ENCODE results near the gene NFATC2IP.
"Not testable (repeated sequence)": the region's sequence is repeated elsewhere in the genome, so short reads cannot be mapped to it uniquely, and the experiment has no call there.

NFATC2IP gene

DNA sequence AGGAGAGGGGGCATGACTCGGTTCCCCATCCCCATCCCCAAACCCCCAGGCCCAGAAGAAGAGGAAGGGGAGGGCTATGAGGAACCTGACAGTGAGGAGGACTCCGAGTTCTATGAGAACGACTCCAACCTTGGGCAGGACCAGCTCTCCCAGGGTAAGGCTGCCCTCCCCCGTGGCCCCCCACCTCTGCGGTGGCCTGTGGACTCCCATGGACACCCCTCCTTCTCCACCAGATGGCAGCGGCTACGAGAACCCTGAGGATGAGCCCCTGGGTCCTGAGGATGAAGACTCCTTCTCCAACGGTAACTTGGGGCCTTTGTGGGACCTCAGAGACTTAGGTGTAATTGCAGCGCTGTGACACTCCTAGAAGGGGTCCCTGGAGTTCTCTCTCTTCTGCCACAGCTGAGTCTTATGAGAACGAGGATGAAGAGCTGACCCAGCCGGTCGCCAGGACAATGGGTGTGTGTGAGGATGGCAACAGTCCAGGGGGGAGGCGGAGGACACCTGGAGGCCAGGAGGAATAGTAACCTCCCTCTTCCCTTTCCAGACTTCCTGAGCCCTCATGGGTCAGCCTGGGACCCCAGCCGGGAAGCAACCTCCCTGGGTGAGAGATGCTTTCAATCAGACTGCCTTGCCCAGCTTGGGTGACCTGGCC is 13.4 kb upstream of the NFATC2IP start:
- Histone ChIP-seq H3K27me3 (ENCODE audit: control insufficient read depth, insufficient read depth, low read length) (no peaks in the 10 kb centered on the region), H3K4me1 (ENCODE audit: control insufficient read depth, insufficient read depth, low read length) (no peaks in the 10 kb centered on the region; the same call in 1 of the 2 replicates), H3K9me3 (ENCODE audit: control insufficient read depth, insufficient read depth, low read length) (no peaks in the 10 kb centered on the region), H3K4me3 (ENCODE audit: low read length) (no peak overlapping the region), H3K27ac (ENCODE audit: low read length) (no peak overlapping the region), H3K36me3 (ENCODE audit: control insufficient read depth, insufficient read depth, low read length) (no peaks in the 10 kb centered on the region)
- no peak for DNase-seq (ENCODE audit: low read depth, low spot score)
- no CpG with 5 or more reads among the region's 14 CpGs for WGBS (ENCODE audit: insufficient coverage, insufficient read length)

DNA sequence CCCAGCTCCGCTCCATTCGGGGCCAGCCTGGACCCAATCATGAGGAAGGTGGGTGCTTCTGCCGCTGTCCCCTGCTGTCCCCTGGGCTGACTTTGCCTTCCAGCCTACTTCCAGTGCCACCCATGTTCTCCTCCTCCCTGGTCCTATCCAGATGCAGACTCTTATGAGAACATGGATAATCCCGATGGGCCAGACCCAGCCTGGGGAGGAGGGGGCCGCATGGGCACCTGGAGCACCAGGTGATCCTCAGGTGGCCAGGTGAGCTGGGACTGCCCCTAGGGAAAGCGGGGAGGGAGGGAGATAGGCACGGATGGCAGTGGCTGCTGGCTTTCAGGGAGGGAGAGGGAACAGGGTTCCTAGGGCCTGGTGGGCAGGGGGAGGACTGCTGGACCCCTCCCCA is 12.0 kb upstream of the NFATC2IP start:
- Histone ChIP-seq H3K36me3 (ENCODE audit: control insufficient read depth, insufficient read depth, low read length) (no peaks in the 10 kb centered on the region), H3K4me3 (ENCODE audit: low read length) (no peak overlapping the region), H3K9me3 (ENCODE audit: control insufficient read depth, insufficient read depth, low read length) (no peaks in the 10 kb centered on the region), H3K27me3 (ENCODE audit: control insufficient read depth, insufficient read depth, low read length) (no peaks in the 10 kb centered on the region), H3K4me1 (ENCODE audit: control insufficient read depth, insufficient read depth, low read length) (no peaks in the 10 kb centered on the region; the same call in 1 of the 2 replicates), H3K27ac (ENCODE audit: low read length) (no peak overlapping the region)
- DNase-seq (ENCODE audit: low read depth, low spot score): no peak
- WGBS (ENCODE audit: insufficient coverage, insufficient read length): no CpG with 5 or more reads among the region's 7 CpGs

- DNase-seq (ENCODE audit: low read depth, low spot score); H3K27me3 ChIP-seq (ENCODE audit: control insufficient read depth, insufficient read depth, low read length); H3K27ac ChIP-seq (ENCODE audit: low read length); H3K9me3 ChIP-seq (ENCODE audit: control insufficient read depth, insufficient read depth, low read length); H3K4me3 ChIP-seq (ENCODE audit: low read length); H3K36me3 ChIP-seq (ENCODE audit: control insufficient read depth, insufficient read depth, low read length); H3K4me1 ChIP-seq (ENCODE audit: control insufficient read depth, insufficient read depth, low read length): not testable (repeated sequence)
- no CpG with 5 or more reads among the region's 7 CpGs for WGBS (ENCODE audit: insufficient coverage, insufficient read length)
These were observed 10.9 kb upstream of the NFATC2IP start for GRCh38 chr16:28939825-28940224.

- DNase-seq (ENCODE audit: low read depth, low spot score): no peak
- H3K4me1 ChIP-seq (ENCODE audit: control insufficient read depth, insufficient read depth, low read length): 0 out of 2 replicates have a peak, but pooled peaks cover 1% of the 10 kb centered on the region
- no peaks in the 10 kb centered on the region for H3K27me3 ChIP-seq (ENCODE audit: control insufficient read depth, insufficient read depth, low read length)
- no peaks in the 10 kb centered on the region for H3K36me3 ChIP-seq (ENCODE audit: control insufficient read depth, insufficient read depth, low read length)
- H3K4me3 ChIP-seq (ENCODE audit: low read length): no peak overlapping the region
- H3K9me3 ChIP-seq (ENCODE audit: control insufficient read depth, insufficient read depth, low read length): no peaks in the 10 kb centered on the region
- no peak overlapping the region for H3K27ac ChIP-seq (ENCODE audit: low read length)
These were observed 7.5 kb upstream of the NFATC2IP start for GRCh38 chr16:28943281-28943680.

GRCh38 chr16:28946681-28947080 is 4.1 kb upstream of the NFATC2IP start:
- no peak for DNase-seq (ENCODE audit: low read depth, low spot score)
- Histone ChIP-seq H3K36me3 (ENCODE audit: control insufficient read depth, insufficient read depth, low read length) (no peaks in the 10 kb centered on the region), H3K9me3 (ENCODE audit: control insufficient read depth, insufficient read depth, low read length) (no peaks in the 10 kb centered on the region), H3K4me1 (ENCODE audit: control insufficient read depth, insufficient read depth, low read length) (0 out of 2 replicates have a peak, but pooled peaks cover 1% of the 10 kb centered on the region), H3K27ac (ENCODE audit: low read length) (no peak overlapping the region), H3K4me3 (ENCODE audit: low read length) (no peak overlapping the region), H3K27me3 (ENCODE audit: control insufficient read depth, insufficient read depth, low read length) (no peaks in the 10 kb centered on the region)
- WGBS (ENCODE audit: insufficient coverage, insufficient read length): no CpG with 5 or more reads among the region's 4 CpGs

- DNase-seq (ENCODE audit: low read depth, low spot score): no peak
- Histone ChIP-seq H3K27me3 (ENCODE audit: control insufficient read depth, insufficient read depth, low read length) (no peaks in the 10 kb centered on the region), H3K9me3 (ENCODE audit: control insufficient read depth, insufficient read depth, low read length) (no peaks in the 10 kb centered on the region), H3K36me3 (ENCODE audit: control insufficient read depth, insufficient read depth, low read length) (peaks cover 13% of the 10 kb centered on the region; the same call in 1 of the 2 replicates), H3K4me1 (ENCODE audit: control insufficient read depth, insufficient read depth, low read length) (no peaks in the 10 kb centered on the region), H3K27ac (ENCODE audit: low read length) (no peak overlapping the region), H3K4me3 (ENCODE audit: low read length) (peak overlapping the region; percentile 94)
- WGBS (ENCODE audit: insufficient coverage, insufficient read length): no CpG with 5 or more reads among the region's 17 CpGs
These were observed 740 bp downstream of the NFATC2IP start for GRCh38 chr16:28951410-28951943.

DNA sequence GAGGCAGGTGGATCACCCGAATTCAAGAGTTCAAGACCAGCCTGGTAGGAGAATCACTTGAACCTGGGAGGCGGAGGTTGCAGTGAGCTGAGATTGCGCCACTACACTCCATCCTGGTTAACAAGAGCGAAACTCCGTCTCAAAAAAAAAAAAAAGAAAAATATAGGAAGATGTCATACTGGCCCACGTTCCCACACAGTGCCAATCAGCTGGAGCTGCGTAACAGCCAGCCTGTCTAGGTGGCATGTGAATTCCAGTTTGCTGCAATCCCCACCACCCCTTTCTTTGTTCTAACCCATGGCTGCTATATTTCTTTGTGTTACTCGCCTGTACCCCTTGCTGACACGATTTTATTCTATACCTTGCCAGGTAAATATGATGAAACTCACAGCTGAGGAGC is 7.5 kb downstream of the NFATC2IP start:
- no CpG with 5 or more reads among the region's 9 CpGs for WGBS (ENCODE audit: insufficient coverage, insufficient read length)
- H3K36me3 ChIP-seq (ENCODE audit: control insufficient read depth, insufficient read depth, low read length): peaks cover 40% of the 10 kb centered on the region

DNA sequence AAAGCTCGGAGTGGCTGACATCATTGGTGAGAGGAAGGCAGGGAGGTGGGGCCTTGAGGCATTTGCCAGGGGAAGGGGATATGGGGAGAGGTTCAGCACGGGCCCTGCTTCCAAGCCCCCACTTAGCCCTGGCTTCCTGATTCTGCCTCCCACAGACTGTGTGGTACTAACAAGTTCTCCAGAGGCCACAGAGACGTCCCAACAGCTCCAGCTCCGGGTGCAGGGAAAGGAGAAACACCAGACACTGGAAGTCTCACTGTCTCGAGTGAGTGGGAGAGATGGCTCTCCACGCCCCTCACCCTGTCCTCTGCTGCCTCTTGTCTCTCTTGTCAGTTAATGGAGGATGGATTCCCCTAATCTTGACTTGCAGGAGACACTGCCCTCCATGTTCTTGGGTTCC is 8.1 kb downstream of the NFATC2IP start:
- H3K36me3 ChIP-seq (ENCODE audit: control insufficient read depth, insufficient read depth, low read length): peaks cover 45% of the 10 kb centered on the region
- WGBS (ENCODE audit: insufficient coverage, insufficient read length): no CpG with 5 or more reads among the region's 6 CpGs
- no peaks in the 10 kb centered on the region for H3K9me3 ChIP-seq (ENCODE audit: control insufficient read depth, insufficient read depth, low read length)
- DNase-seq (ENCODE audit: low read depth, low spot score): no peak
- no peak overlapping the region for H3K4me3 ChIP-seq (ENCODE audit: low read length)
- no peaks in the 10 kb centered on the region for H3K4me1 ChIP-seq (ENCODE audit: control insufficient read depth, insufficient read depth, low read length)
- no peaks in the 10 kb centered on the region for H3K27me3 ChIP-seq (ENCODE audit: control insufficient read depth, insufficient read depth, low read length)
- no peak overlapping the region for H3K27ac ChIP-seq (ENCODE audit: low read length)

More for the DNA sequence above, 7.5 kb downstream of the NFATC2IP start:
- DNase-seq (ENCODE audit: low read depth, low spot score): no peak
- Histone ChIP-seq H3K27ac (ENCODE audit: low read length) (no peak overlapping the region), H3K4me1 (ENCODE audit: control insufficient read depth, insufficient read depth, low read length) (no peaks in the 10 kb centered on the region), H3K27me3 (ENCODE audit: control insufficient read depth, insufficient read depth, low read length) (no peaks in the 10 kb centered on the region), H3K9me3 (ENCODE audit: control insufficient read depth, insufficient read depth, low read length) (no peaks in the 10 kb centered on the region), H3K4me3 (ENCODE audit: low read length) (no peak overlapping the region)

- no peak for DNase-seq (ENCODE audit: low read depth, low spot score)
- H3K27me3 ChIP-seq (ENCODE audit: control insufficient read depth, insufficient read depth, low read length): no peaks in the 10 kb centered on the region
- H3K36me3 ChIP-seq (ENCODE audit: control insufficient read depth, insufficient read depth, low read length): peaks cover 25% of the 10 kb centered on the region
- no peak overlapping the region for H3K27ac ChIP-seq (ENCODE audit: low read length)
- no peaks in the 10 kb centered on the region for H3K9me3 ChIP-seq (ENCODE audit: control insufficient read depth, insufficient read depth, low read length)
- WGBS (ENCODE audit: insufficient coverage, insufficient read length): no CpG with 5 or more reads among the region's 3 CpGs
- no peaks in the 10 kb centered on the region for H3K4me1 ChIP-seq (ENCODE audit: control insufficient read depth, insufficient read depth, low read length)
- H3K4me3 ChIP-seq (ENCODE audit: low read length): no peak overlapping the region
These were observed 13.3 kb downstream of the NFATC2IP start for GRCh38 chr16:28964072-28964471.

- no CpG with 5 or more reads among the region's 2 CpGs for whole genome bisulfite sequencing (ENCODE audit: insufficient coverage, insufficient read length)
- H3K36me3 ChIP-seq (ENCODE audit: control insufficient read depth, insufficient read depth, low read length): peaks cover 25% of the 10 kb centered on the region
These were observed 13.8 kb downstream of the NFATC2IP start for GRCh38 chr16:28964496-28964895.

GRCh38 chr16:28967156-28967555 is 16.4 kb downstream of the NFATC2IP start:
- Histone ChIP-seq H3K4me3 (ENCODE audit: low read length) (no peak overlapping the region), H3K36me3 (ENCODE audit: control insufficient read depth, insufficient read depth, low read length) (peaks cover 20% of the 10 kb centered on the region)
- no CpG with 5 or more reads among the region's 4 CpGs for WGBS (ENCODE audit: insufficient coverage, insufficient read length)

More at GRCh38 chr16:28964496-28964895, 13.8 kb downstream of the NFATC2IP start:
- no peak overlapping the region for H3K27ac ChIP-seq (ENCODE audit: low read length)
- no peaks in the 10 kb centered on the region for H3K9me3 ChIP-seq (ENCODE audit: control insufficient read depth, insufficient read depth, low read length)
- no peak for DNase-seq (ENCODE audit: low read depth, low spot score)
- H3K27me3 ChIP-seq (ENCODE audit: control insufficient read depth, insufficient read depth, low read length): no peaks in the 10 kb centered on the region
- H3K4me3 ChIP-seq (ENCODE audit: low read length): no peak overlapping the region
- no peaks in the 10 kb centered on the region for H3K4me1 ChIP-seq (ENCODE audit: control insufficient read depth, insufficient read depth, low read length)

More at GRCh38 chr16:28967156-28967555, 16.4 kb downstream of the NFATC2IP start:
- no peak for DNase-seq (ENCODE audit: low read depth, low spot score)
- Histone ChIP-seq H3K4me1 (ENCODE audit: control insufficient read depth, insufficient read depth, low read length) (no peaks in the 10 kb centered on the region), H3K27me3 (ENCODE audit: control insufficient read depth, insufficient read depth, low read length) (no peaks in the 10 kb centered on the region), H3K9me3 (ENCODE audit: control insufficient read depth, insufficient read depth, low read length) (no peaks in the 10 kb centered on the region), H3K27ac (ENCODE audit: low read length) (no peak overlapping the region)
